Neural cell (in vitro differentiated cells): ENCODE measurements around the gene ZBTB6. TPM values are rescaled to one million over a fixed set of nuclear protein-coding genes. Genes with fewer than 3 reads are reported as not detected.

Experiments used
- H2AFZ ChIP-seq: fragments of 200-600, 300-800 bp; sonication (generic), shearing (Covaris generic); 2 replicates; pipeline ENCODE4 v1.6.0; 2014; ENCODE audit warnings: low read depth, mild to moderate bottlenecking, antibody characterized with exemption, low read length, moderate library complexity
- H3F3A ChIP-seq: fragments of 200-600 bp; shearing (Covaris generic); 2 replicates; pipeline ENCODE4 v1.6.1; 2016; ENCODE audit warnings: mild to moderate bottlenecking, moderate library complexity, mixed read lengths, antibody characterized with exemption, low read length; ENCODE audit not compliant: insufficient read depth, poor library complexity, severe bottlenecking
- H3K27ac ChIP-seq: fragments of 200-600, 300-800 bp; sonication (generic), shearing (Covaris generic); 2 replicates; pipeline ENCODE4 v1.5.1; 2014; ENCODE audit warnings: mild to moderate bottlenecking, low read length, moderate library complexity
- H3K27me3 ChIP-seq: fragments of 300-800, 200-600 bp; sonication (generic), shearing (Covaris generic); 2 replicates; pipeline ENCODE4 v1.6.0; 2014; ENCODE audit warnings: mild to moderate bottlenecking, low read depth, low read length, moderate library complexity; ENCODE audit not compliant: insufficient read depth
- H3K36me3 ChIP-seq: fragments of 300-800, 200-600 bp; sonication (generic), shearing (Covaris generic); 2 replicates; pipeline ENCODE4 v1.5.1; 2014; ENCODE audit warnings: mild to moderate bottlenecking, antibody characterized with exemption, low read length, moderate library complexity; ENCODE audit not compliant: insufficient read depth
- H3K4me2 ChIP-seq: fragments of 300-800, 200-600 bp; sonication (generic), shearing (Covaris generic); 2 replicates; pipeline ENCODE4 v1.6.0; 2014; ENCODE audit warnings: mild to moderate bottlenecking, low read length
- H3K4me3 ChIP-seq: fragments of 300-800, 200-600 bp; sonication (generic), shearing (Covaris generic); 2 replicates; pipeline ENCODE4 v1.5.1; 2014; ENCODE audit warnings: mild to moderate bottlenecking, low read length, moderate library complexity
- H3K79me2 ChIP-seq: fragments of 200-600 bp; shearing (Covaris generic); replicated peaks from 2 replicates; pipeline ENCODE4 v1.6.0; 2014; ENCODE audit warnings: mild to moderate bottlenecking, low read length, moderate library complexity; ENCODE audit not compliant: insufficient read depth
- H3K9ac ChIP-seq: fragments of 300-800, 200-600 bp; sonication (generic), shearing (Covaris generic); 2 replicates; pipeline ENCODE4 v1.6.1; 2016; ENCODE audit warnings: mild to moderate bottlenecking, low read length, mixed read lengths
- H3K9me2 ChIP-seq: fragments of 200-600 bp; shearing (Covaris generic); 2 replicates; pipeline ENCODE4 v1.6.1; 2016; ENCODE audit warnings: mild to moderate bottlenecking, low read length, mixed read lengths; ENCODE audit not compliant: insufficient read depth
- H3K9me3 ChIP-seq: fragments of 200-600, 300-800 bp; sonication (generic), shearing (Covaris generic); 2 replicates; pipeline ENCODE4 v1.6.1; 2016; ENCODE audit warnings: mild to moderate bottlenecking, mixed run types, low read length, moderate library complexity, mixed read lengths
- H4K20me1 ChIP-seq: fragments of 200-600 bp; shearing (Covaris generic); 2 replicates; pipeline ENCODE4 v1.6.1; 2016; ENCODE audit warnings: mild to moderate bottlenecking, mixed run types; ENCODE audit not compliant: insufficient read depth
- CTCF ChIP-seq: fragments of 450-650 bp; IDR thresholded peaks from 2 replicates; pipeline ENCODE4 v1.5.1; 2014; ENCODE audit warnings: antibody characterized with exemption, mild to moderate bottlenecking, moderate library complexity; ENCODE audit not compliant: poor library complexity, severe bottlenecking
- EP300 ChIP-seq: fragments of 450-650 bp; conservative IDR thresholded peaks from 2 replicates; pipeline ENCODE4 v1.6.1; 2014; ENCODE audit warnings: antibody characterized with exemption, mild to moderate bottlenecking, moderate library complexity; ENCODE audit not compliant: poor library complexity, severe bottlenecking
- EZH2 ChIP-seq: fragments of 200-600, 300-800 bp; shearing (Covaris generic), sonication (generic); IDR thresholded peaks from 2 replicates; pipeline ENCODE4 v1.6.1; 2014; ENCODE audit warnings: antibody characterized with exemption, low read length, borderline replicate concordance, mild to moderate bottlenecking; ENCODE audit not compliant: insufficient read depth, poor library complexity, severe bottlenecking
- MXI1 ChIP-seq: fragments of 450-650 bp; conservative IDR thresholded peaks from 2 replicates; pipeline ENCODE4 v1.6.1; 2014; ENCODE audit warnings: antibody characterized with exemption, mild to moderate bottlenecking; ENCODE audit not compliant: poor library complexity, severe bottlenecking
- POLR2AphosphoS5 ChIP-seq: IDR thresholded peaks from 2 replicates; pipeline ENCODE4 v1.6.1; 2012
- RAD21 ChIP-seq: fragments of 450-650 bp; conservative IDR thresholded peaks from 2 replicates; pipeline ENCODE4 v1.6.1; 2014; ENCODE audit warnings: antibody characterized with exemption, mild to moderate bottlenecking, moderate library complexity
- REST ChIP-seq: IDR thresholded peaks from 2 replicates; pipeline ENCODE4 v1.6.1; 2012; ENCODE audit warnings: borderline replicate concordance
- SMC3 ChIP-seq: fragments of 450-650 bp; conservative IDR thresholded peaks from 2 replicates; pipeline ENCODE4 v1.6.1; 2014; ENCODE audit warnings: antibody characterized with exemption, mild to moderate bottlenecking, moderate library complexity; ENCODE audit not compliant: poor library complexity
- TAF1 ChIP-seq: IDR thresholded peaks from 2 replicates; pipeline ENCODE4 v1.6.1; 2012; ENCODE audit warnings: low read depth
- polyA plus RNA-seq: library from polyadenylated mRNA; depleted of rRNA; stranded (reverse); fragments of >200 nt; gene quantifications from 2 replicates; pipeline ENCODE4 v1.2.3, GENCODE V29; 2014

Gene ZBTB6
- polyA plus RNA-seq, 1 donor from 2014 or later, result 20.1 TPM

GRCh38 chr9:122863407-122863806, 49.7 kb downstream of the ZBTB6 start:
- Histone ChIP-seq H3K4me2 (no peak overlapping the region), H3K27ac (no peak overlapping the region), H3K27me3 (no peaks in the 10 kb centered on the region), H4K20me1 (no peaks in the 10 kb centered on the region), H2AFZ (no peak overlapping the region), H3K36me3 (peaks cover 12% of the 10 kb centered on the region), H3K79me2 (no peaks in the 10 kb centered on the region), H3K4me3 (no peak overlapping the region), H3K9me2 (no peaks in the 10 kb centered on the region), H3K9me3 (no peaks in the 10 kb centered on the region), H3K9ac (no peak overlapping the region), H3F3A (no peaks in the 10 kb centered on the region)
- TF ChIP-seq RAD21 (no peak), EZH2 (no peak), MXI1 (no peak), POLR2AphosphoS5 (no peak), CTCF (no peak), REST (no peak), TAF1 (no peak), SMC3 (no peak), EP300 (no peak)

GRCh38 chr9:122860319-122861142, 52.6 kb downstream of the ZBTB6 start:
- TF ChIP-seq SMC3 (no peak), RAD21 (no peak), MXI1 (no peak), EP300 (no peak), CTCF (no peak), EZH2 (no peak), REST (no peak), TAF1 (no peak), POLR2AphosphoS5 (no peak)
- Histone ChIP-seq H3K9me3 (no peaks in the 10 kb centered on the region), H3K9me2 (no peaks in the 10 kb centered on the region), H2AFZ (no peak overlapping the region), H3K4me2 (no peak overlapping the region), H3K9ac (no peak overlapping the region), H3K27me3 (no peaks in the 10 kb centered on the region), H3F3A (no peaks in the 10 kb centered on the region), H4K20me1 (no peaks in the 10 kb centered on the region), H3K4me3 (no peak overlapping the region), H3K79me2 (no peaks in the 10 kb centered on the region), H3K36me3 (peaks cover 21% of the 10 kb centered on the region), H3K27ac (no peak overlapping the region)
